ENCODE results near the gene ACTR3C.

- TF ChIP-seq FOXA1 (IDR thresholded peaks at IDR 0.05) (no peak), TARDBP (IDR thresholded peaks at IDR 0.05) (no peak), SUZ12 (IDR thresholded peaks at IDR 0.05) (no peak), HDGF (IDR thresholded peaks at IDR 0.05; ENCODE audit: borderline replicate concordance) (no peak), CTBP1 (IDR thresholded peaks at IDR 0.05; ENCODE audit: borderline replicate concordance) (no peak), L3MBTL2 (conservative IDR thresholded peaks at IDR 0.05) (no peak), ARNT (IDR thresholded peaks at IDR 0.05) (no peak), FOXM1 (IDR thresholded peaks at IDR 0.05; ENCODE audit: borderline replicate concordance) (no peak), BHLHE40 (IDR thresholded peaks at IDR 0.05; ENCODE audit: borderline replicate concordance) (no peak), FOXK2 (IDR thresholded peaks at IDR 0.05) (no peak), ZNF384 (IDR thresholded peaks at IDR 0.05) (no peak)
Observed at GRCh38 chr7:150341263-150342120, 18.1 kb upstream of the ACTR3C start, which contains the start of gene RARRES2.
